Stimulated activated CD4-positive, alpha-beta T cell treated with anti-CD3 and anti-CD28 coated beads, TNF-alpha, amount 100 ng/mL, for 4 hours (primary cell): Measurements from ENCODE around the gene LUC7L.
"Not testable (repeated sequence)": the region's sequence is repeated elsewhere in the genome, so short reads cannot be mapped to it uniquely, and the experiment has no call there.

Source experiments
- DNase-seq, 3 experiments: peaks; one replicate each; pipeline ENCODE4 v3.0.0-alpha.2; 2020; ENCODE audit warnings: low read depth in 3 of 3

Gene LUC7L

DNA sequence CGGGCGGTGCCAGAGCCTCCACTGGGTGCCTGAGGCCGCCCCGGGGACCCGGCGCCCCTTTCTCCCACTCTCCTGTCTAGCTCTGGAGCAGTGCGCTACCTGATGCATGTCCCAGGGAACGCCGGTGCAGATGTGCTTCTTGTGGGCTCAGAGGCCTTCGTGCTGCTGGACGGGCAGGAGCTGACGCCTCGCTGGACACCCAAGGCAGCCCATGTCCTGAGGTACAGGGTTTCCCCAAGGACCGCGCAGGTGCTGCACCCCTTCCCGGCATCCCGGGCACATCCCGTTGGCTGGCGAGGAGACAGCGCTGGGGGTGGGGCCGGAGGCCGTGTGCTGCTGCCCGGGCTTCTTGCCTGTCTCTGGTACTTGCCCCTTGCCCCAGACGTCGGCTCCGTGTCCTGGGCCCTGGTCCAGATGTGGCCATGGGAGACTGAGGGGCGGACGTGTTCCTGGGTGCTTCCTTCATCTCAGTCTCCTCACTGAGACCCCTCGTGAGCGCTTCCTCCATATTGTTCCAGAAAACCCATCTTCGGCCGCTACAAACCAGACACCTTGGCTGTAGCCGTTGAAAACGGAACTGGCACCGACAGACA, 34.0 kb upstream of the LUC7L start:
- no peak for DNase-seq

DNA sequence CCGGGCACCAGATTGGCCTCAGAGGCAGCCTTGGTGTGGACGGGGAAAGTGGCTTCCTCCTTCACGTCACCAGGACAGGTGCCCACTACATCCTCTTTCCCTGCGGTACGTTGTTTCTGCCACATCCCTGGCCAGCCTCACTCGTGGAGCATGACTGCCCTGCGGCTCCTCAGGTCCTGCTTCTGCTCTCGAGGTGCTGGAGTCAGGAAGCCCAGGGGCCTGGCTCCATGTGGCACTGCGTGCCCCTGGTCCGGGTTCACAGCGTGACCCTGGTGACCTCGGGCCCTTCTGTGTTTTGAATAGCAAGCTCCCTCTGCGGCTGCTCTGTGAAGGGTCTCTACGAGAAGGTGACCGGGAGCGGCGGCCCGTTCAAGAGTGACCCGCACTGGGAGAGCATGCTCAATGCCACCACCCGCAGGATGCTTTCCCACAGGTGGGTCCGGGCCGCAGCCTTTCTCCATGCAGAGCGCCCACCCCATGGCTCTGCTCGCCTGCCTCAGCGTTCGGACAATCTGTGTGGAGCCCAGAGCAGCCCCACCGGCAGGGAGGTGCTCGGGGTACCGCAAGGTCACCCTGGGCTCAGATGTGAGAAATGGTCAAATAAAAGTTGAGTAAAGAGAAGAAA, 33.0 kb upstream of the LUC7L start:
- DNase-seq = no peak

DNA sequence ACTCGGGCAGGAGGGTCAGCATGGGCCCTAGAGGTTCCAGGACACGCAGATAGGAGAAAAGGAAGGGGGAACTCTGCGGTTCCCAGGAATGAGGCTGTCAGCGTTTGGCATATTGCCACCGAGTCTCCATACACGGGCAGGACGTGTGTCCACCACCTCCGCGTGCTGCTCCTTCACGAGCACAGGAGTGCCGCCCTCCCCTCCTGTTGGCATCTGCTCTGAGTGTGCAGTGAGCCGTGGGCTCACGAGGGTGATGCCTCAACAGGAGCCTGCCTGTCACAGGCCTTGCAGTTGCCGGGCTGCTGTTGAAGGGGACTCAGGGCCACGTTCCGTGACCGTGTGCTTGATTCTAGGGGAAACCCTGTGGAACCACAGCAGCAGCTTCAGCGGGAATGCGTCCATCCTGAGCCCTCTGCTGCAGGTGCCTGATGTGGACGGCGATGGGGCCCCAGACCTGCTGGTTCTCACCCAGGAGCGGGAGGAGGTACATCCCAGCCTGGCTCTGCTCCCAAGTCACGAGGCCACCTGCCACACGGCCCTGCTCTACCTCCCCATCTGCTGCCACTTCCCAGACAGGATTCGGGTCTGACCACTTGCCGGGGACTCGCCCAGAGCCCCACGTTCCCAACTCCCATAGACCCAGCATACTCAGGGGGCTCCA, 31.9 kb upstream of the LUC7L start:
- DNase-seq = no peak

DNA sequence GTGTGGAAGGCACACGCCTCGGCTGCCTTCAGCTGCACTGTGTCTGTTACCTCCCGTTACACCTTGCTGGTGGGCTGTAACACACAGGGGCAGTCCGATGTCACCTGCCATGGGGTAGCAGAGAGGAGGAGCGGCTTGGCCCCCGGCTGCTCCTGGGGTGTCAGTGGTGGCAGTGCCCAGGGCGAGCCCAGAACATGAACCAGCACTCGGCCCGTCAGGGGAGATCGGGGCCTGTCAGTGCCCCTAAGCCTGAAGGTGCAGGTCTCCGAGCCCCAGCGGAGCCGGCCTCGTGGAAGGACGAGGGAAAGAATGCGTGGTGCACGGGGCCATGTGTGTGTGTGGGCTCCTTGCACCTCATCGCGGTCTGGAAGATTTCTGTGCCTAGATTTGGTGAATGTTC, 31.1 kb upstream of the LUC7L start:
- no peak for DNase-seq

DNA sequence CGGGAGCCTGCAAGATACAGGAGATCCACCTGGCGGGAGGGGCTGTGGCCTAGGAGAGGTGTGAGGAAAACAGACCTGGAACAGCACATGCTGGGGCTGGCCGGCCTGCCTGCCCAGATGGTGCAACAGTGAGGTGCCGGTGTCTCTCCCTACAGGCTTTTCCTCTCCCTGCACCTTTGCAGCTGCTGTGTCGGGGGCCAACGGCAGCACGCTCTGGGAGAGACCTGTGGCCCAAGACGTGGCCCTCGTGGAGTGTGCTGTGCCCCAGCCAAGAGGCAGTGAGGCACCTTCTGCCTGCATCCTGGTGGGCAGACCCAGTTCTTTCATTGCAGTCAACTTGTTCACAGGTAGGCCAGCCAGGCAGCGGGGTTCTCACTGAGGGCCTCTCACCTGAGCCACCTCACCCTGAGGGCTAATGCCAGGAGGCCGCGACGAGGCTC, 30.6 kb upstream of the LUC7L start:
- no peak for DNase-seq

DNA sequence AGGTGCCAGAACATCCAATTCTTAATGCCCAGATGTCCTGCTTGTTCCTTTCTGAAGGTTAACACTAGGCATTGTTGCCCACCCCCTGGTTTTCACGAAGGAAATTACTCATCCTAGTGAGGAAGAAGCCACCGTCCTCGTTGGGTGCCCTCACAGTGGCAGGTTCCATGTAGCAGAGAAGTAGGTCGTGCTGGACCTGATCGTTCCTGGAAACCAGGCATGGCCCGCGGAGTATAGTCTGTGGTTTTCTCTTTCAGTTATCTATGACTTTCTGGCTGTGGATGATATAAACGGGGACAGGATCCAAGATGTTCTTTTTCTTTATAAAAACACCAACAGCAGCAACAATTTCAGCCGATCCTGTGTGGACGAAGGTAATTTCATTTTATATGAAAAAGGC, 30.0 kb upstream of the LUC7L start:
- no peak for DNase-seq

DNA sequence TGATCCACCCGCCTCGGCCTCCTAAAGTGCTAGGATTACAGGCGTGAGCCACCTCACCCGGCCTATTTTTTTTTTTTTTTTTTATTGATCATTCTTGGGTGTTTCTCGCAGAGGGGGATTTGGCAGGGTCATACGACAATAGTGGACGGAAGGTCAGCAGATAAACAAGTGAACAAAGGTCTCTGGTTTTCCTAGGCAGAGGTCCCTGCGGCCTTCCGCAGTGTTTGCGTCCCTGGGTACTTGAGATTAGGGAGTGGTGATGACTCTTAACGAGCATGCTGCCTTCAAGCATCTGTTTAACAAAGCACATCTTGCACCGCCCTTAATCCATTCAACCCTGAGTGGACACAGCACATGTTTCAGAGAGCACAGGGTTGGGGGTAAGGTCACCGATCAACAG, 28.8 kb upstream of the LUC7L start:
- DNase-seq = not testable (repeated sequence)

DNA sequence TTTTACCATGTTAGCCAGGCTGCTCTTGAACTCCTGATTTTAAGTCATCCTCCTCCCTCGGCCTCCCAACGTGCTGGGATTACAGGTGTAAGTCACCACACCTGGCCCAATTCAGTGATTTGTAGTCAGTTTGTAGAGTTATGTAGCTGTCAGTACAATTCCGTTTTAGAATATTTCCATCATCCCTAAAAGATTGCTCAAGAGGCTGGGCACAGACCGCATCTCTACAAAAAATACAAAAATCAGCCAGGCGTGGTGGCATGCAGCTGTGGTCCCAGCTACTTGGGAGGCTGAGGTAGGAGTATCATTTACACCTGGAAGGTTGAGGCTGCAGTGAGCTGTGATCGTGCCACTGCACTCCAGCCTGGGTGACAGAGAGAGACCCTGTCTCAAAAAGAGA, 25.9 kb upstream of the LUC7L start:
- DNase-seq = no peak

DNA sequence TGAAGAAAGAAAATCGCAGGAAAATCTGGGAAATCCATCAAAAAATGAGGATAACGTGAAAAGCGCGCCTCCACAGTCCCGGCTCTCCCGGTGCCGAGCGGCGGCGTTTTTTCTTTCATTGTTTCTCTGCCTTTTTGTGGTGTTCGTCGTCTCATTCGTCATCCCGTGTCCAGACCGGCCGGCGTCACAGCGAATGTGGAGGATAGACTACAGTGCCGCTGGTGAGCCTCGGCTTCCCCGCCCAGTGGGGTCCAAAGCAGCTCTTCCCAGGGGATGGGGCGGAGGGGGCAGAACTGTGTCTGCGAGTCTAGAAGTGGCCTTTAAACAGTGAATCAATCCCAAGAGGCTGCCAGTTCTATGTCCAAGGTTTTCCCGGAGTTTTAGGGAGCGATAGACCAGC, 25.2 kb upstream of the LUC7L start:
- no peak for DNase-seq

DNA sequence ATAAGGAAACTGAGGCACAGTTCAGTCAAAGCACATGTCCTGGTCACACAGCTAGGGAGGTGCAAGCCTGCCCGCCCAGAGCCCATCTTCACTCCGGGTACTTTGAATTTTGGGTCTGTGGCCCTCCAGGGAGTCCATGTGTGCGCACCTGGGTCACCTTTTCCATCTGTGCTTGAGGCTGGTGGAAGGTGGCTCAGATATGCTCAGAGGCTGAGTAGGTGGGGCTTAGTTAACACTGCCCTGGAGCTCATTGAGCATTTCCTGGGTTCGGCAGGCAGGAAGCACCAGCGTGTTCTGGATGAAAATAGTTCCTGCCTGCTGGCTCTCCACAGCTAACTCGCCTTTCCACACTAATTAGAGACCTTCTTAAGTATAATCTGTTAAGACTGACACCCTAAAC, 24.6 kb upstream of the LUC7L start:
- DNase-seq = no peak

DNA sequence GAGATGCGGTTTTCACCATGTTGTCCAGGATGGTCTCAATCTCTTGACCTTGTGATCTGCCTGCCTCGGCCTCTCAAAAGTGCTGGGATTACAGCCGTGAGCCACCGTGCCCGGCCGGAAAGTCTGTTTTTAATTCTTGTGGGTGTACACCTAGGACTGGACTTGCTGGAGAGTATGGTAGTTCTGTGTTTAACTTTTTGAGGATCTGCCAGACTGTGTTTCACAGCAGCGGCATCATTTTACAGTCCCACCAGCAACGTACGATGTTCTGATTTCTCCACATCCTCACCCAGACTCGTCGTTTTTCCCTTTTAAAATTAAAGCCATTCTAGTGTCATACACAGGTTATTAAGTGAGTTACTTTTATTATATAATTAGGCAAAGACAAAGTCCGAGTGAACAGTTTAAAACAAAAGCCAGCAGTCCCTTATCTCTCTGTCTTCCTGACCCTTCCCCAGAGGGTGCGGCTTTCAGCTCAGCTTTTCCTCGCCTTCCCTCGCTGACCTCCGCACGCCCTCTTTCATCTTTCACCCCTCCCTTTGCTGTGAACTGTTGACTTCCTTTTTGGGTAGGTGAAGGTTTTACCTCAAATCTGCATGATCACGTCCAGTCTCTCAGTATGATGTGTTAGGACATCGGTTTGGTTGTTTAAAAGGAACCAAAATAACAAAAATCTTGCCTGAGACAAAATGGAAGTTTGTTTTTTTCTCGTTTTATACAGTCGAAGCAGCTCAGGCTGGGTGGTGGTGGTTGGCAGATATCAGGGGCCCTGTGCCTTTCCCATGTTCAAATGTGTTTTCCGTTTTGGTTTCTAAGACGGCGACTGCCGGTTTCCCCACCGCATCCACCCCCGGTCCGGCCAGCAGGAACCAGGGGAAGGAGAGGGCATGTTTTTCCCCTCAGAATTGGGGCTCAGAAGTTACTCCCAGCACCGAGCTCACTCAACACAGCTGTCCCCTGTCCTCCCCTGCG, 23.4 kb upstream of the LUC7L start:
- no peak for DNase-seq

DNA sequence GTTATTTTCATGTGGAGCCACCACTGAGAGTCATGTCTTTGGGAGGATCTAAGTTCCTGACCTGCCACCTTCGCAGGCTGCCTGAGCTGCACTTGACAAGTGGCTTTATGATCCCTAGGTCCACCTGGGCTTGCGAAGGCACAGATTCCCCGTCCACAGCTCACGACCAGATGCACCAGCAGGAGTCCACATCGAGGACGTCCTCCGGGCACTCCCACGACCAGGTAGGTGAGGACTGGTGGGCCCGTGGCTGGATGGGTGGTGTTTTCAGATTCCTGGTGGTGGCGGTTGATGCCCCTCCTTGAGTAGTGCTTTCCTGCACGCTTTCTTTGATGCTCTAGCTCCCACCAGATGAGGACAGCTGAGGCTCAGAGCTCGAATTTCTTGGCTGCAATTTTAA, 20.2 kb upstream of the LUC7L start:
- no peak for DNase-seq

DNA sequence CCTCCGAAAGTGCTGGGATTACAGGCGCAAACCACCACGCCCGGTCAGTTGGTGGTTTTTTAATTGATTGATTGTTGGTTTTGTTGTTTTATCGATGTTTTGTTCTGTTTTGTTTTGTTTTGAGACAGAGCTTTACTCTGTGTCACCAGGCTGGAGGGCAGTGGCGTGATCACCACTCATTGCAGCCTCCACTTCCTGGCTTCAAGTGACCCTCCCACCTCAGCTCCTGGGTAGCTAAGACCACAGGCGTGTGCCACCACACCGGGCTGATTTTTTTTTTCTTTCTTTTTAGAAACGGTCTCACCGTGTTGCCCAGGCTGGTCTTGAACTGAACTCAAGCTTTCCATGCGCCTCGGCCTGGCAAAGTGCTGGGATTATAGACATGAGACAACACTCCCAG, 17.8 kb upstream of the LUC7L start:
- no peak for DNase-seq

DNA sequence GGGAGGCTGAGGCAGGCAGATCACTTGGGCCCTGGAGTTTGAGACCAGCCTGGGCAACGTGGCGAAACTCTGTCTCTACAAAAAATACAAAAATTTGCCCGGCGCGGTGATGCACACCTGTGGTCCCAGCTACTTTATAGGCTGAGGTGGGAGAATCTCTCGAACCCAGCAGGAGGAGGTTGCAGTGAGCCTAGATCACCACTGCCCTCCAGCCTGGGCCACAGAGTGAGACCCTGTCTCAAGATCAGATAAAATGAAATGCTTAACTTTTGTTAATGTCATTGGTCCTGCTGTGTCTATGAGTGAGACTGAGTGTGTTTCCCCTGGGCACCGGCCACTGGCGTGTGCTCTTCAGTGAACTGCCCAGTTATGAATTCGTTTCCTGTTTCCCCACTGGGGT, 15.9 kb upstream of the LUC7L start:
- no peak for DNase-seq

DNA sequence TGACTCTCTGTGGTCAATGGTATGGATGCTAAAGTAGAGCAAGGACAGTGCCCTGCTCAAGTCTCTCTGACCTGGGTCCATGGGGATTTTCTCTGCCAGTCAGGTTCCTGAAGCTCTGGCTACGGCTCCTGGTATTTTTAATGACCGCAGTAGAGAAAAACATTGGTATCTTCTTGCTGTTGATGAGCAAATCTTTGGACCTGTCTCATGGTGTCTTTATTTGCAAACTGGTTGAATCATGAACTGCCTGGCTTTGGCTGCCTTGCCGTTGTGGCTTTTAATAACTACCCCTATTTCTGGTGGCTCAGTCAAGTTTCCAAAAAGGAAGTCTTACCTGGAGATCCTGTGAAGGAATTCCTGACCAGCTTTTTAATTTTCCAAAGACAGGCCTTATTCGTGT, 14.1 kb upstream of the LUC7L start:
- DNase-seq = no peak

DNA sequence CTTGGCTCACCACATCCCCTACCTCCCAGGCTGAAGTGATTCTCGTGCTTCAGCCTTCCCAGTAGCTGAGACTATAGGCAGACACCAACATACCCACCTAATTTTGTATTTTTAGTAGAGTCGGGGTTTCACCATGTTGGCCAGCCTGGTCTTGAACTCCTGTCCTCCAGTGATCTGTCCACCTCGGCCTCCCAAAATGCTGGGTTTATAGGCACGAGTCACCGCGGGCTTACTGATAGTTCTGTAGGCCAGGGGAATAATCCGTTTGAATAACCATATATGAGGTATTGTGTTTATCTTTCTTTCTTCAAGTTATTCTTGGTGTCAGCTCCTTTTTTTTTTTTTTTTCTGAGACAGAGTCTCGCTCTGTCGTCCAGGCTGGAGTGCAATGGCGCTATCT, 13.0 kb upstream of the LUC7L start:
- DNase-seq = no peak

DNA sequence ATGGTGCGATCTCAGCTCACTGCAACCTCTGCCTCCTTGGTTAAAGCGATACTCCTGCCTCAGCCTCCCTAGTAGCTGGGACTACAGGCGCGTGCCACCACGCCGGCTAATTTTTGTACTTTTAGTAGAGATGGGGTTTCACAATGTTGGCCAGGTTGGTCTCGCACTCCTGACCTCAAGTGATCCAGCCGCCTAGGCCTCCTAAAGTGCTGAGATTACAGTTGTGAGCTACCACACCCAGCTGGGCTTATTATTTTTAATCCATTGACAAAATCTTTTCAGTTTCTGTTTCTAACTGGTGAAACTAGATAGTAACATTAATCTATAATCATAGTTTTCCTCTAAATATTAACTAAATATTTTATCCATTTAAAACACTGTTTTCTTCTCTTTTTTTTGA, 11.3 kb upstream of the LUC7L start:
- no peak for DNase-seq

DNA sequence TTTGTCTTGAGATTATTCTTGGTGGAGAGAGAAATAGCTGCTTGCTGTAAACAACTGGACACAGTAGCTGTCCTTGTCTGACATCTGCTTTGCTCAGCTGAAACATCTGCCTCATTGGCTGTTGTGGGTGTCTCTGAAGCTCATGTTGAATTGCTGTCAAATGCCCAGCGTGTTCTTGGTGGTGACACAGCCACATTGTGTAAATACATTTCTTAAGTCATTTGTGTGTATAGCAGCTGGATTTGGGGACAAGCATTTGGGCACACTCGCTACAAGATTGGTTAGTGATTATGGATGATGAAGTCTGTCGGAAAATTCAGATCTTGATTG, 10.7 kb upstream of the LUC7L start:
- no peak for DNase-seq

DNA sequence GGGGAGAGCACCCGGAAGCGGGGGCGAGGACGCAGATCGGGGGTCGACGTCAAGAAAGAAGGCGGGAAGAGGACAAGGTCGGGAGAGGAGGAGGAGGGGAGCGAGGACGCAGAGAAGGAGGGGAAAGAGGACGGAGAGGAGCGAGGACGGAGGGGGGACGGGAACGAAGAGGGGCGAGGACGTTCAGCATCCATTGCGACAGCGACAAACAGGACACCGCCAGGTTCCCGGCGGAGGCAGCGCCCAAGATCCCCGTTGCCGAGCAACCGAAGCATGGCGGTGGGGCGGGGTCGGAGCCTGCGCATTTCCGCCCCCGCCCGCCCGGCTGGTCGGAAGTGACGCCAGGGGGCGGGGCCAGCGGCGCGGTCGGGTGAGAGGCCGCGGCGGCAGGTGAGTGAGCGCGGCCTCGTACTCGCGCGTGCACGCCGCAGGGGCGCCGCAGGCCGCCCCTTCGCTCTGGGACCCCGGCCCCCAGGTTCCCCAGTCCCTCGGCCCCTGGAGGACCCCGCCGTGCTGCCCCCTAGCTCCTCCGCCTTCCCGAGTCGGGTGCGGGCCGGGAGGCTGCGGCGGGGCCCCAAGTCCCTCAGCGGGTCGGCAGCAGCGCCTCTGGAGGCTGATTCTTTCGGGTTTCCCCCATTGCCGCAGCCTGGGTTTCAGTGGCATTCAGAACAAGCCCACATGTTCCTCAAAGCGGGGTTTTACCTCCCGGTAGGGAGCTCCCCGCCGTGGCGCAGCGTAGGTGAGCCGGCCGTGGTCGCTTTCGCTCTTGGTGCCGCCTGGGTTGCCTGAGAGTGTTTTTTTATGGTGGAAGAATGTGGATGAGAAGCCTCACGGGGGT, 5.4 kb upstream of the LUC7L start, which contains the start of gene FAM234A:
FAM234A (plus strand) TSS at position 354 of the 838 bp plus-strand sequence. CDS start 19,593 bp downstream, outside the sequence.
- DNase-seq = peak; percentile 91 to 93 (median 93)

DNA sequence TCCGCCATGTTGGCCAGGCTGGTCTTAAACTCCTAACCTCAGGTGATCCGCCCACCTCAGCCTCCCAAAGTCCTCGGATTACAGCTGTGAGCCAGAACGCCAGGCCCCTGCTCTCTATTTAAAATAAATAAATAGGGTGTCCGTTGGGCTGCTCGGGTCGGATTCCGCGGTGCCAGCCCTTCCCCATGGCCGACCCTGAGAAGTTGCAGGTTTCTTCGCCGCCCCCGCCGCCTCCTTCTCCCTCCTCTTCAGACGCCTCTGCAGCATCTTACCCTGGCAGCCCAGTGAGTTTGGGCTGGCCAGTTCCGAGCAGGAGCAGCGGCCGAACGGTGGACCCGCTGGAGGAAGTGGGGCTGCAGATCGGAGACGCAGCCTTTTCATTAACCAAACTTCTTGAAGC, 1.7 kb upstream of the LUC7L start:
- DNase-seq = no peak

DNA sequence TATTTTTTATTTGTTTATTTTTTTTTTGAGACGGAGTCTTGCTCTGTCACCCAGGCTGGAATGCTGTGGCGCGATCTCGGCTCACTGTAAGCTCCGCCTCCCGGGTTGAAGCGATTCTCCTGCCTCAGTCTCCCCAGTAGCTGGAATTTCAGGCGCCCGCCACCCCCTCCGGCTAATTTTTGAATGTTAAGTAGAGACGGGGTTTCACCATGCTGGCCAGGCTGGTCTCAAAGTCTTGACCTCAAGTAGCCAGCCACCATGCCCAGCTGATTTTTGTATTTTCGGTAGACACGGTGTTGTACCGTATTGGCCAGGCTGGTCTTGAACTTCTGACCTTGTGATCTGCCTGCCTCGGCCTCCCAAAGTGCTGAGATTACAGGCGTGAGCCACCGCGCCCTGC, 1.1 kb upstream of the LUC7L start:
- not testable (repeated sequence) for DNase-seq
